DND-41 (cell line): ENCODE data around the gene SORBS1.

Experiments
- ATAC-seq: fragments of 200-7000 bp; cut with Tn5 transposase; 3 replicates; pipeline ENCODE4 v1.9.1; 2021; ENCODE audit warnings: low read depth; ENCODE audit not compliant: insufficient read depth
- DNase-seq: peaks from one replicate; pipeline ENCODE4 v3.0.0-alpha.2; 2020
- H2AFZ ChIP-seq: 2 replicates; pipeline ENCODE4 v1.6.0; 2012; ENCODE audit warnings: low read depth, low read length
- H3K27ac ChIP-seq: 2 replicates; pipeline ENCODE4 v1.5.1; 2012; ENCODE audit warnings: low read length, inconsistent platforms
- H3K27me3 ChIP-seq: fragments of 200-600 bp; sonication (generic); 2 replicates; pipeline ENCODE4 v1.6.0; 2012; ENCODE audit warnings: low read length, mild to moderate bottlenecking, inconsistent platforms; ENCODE audit not compliant: insufficient read depth, poor library complexity
- H3K36me3 ChIP-seq: 2 replicates; pipeline ENCODE4 v1.5.1; 2012; ENCODE audit warnings: low read length, inconsistent platforms; ENCODE audit not compliant: insufficient read depth
- H3K4me1 ChIP-seq: 2 replicates; pipeline ENCODE4 v1.5.1; 2012; ENCODE audit warnings: mild to moderate bottlenecking, low read length; ENCODE audit not compliant: insufficient read depth
- H3K4me2 ChIP-seq: 2 replicates; pipeline ENCODE4 v1.6.0; 2012; ENCODE audit warnings: mild to moderate bottlenecking, moderate library complexity, low read length, inconsistent platforms; ENCODE audit not compliant: insufficient read depth
- H3K4me3 ChIP-seq, 2 experiments: fragments of 200-600 bp in 1 of 2; shearing (Covaris generic) in 1 of 2; 2 replicates each; pipeline ENCODE4 v1.5.1; 2012 to 2016; ENCODE audit warnings: inconsistent platforms in 2 of 2, low read length in 2 of 2, mild to moderate bottlenecking in 2 of 2, low read depth in 1 of 2, moderate library complexity in 1 of 2
- H3K79me2 ChIP-seq: 2 replicates; pipeline ENCODE4 v1.6.0; 2012; ENCODE audit warnings: low read length, inconsistent platforms; ENCODE audit not compliant: insufficient read depth
- H3K9ac ChIP-seq: 2 replicates; pipeline ENCODE4 v1.6.0; 2012; ENCODE audit warnings: low read depth, mild to moderate bottlenecking, inconsistent platforms, low read length, moderate library complexity
- H3K9me3 ChIP-seq: 2 replicates; pipeline ENCODE4 v1.5.1; 2012; ENCODE audit warnings: low read length, moderate library complexity, mild to moderate bottlenecking, inconsistent platforms; ENCODE audit not compliant: insufficient read depth, severe bottlenecking
- H4K20me1 ChIP-seq: 2 replicates; pipeline ENCODE4 v1.6.0; 2012; ENCODE audit warnings: low read length; ENCODE audit not compliant: insufficient read depth
- EZH2 ChIP-seq: IDR thresholded peaks from 3 replicates; pipeline ENCODE4 v1.6.1; 2012; ENCODE audit warnings: borderline replicate concordance, low read depth, mild to moderate bottlenecking, moderate library complexity, low read length, inconsistent platforms; ENCODE audit not compliant: severe bottlenecking
- TF ChIP-seq, protein P1 (sequence below): IDR thresholded peaks from 2 replicates; pipeline ENCODE4 v1.5.1; 2012; ENCODE audit warnings: borderline replicate concordance, low read length, moderate library complexity, mild to moderate bottlenecking; ENCODE audit not compliant: poor library complexity, severe bottlenecking; ENCODE audit errors: extremely low read depth

Gene SORBS1

DNA sequence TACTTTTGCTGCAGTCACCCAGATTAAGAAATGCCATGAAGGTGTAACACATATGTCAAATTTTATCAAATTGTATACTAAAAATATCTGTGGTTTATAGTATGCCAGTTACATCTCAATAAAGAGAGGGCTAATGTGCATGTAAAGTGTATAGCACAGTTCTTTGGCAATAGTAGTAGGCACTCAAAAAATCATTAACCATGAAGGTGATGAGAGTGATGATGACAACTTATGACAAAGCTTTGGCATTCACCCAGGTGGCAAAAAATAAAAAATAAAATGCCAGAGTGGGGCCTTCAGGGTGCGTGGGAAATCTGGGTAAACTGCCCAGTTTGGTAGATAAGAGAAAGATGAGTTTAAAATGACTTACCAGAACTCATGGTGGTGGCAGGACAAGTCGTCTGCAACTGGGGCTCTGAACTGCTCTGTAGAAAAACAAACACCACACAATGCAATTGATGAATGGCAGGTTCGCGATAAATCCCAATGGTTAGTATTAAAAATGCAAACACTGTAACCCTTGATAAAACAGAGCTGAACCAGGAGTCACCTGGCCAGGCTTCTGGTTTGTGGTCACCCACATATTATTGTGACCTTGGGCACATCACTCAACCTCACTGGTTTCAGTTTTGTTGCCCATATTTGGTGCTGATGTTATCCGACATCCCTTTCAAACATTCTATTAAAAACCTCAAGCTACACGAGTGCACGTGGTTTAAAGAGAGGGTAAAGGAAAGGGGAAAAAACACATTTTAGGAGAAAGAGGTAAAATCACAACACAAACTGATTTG, 120.2 kb downstream of the SORBS1 start:
- H3K79me2 ChIP-seq: no peaks in the 10 kb centered on the region
- no peaks in the 10 kb centered on the region for H3K36me3 ChIP-seq
- no peak overlapping the region for H3K4me2 ChIP-seq
- peaks cover 4% of the 10 kb centered on the region for H3K27me3 ChIP-seq
- H3K4me1 ChIP-seq: no peaks in the 10 kb centered on the region
- DNase-seq: no peak
- no peak overlapping the region for H2AFZ ChIP-seq
- H4K20me1 ChIP-seq: no peaks in the 10 kb centered on the region
- no peak for TF ChIP-seq EZH2
- TF ChIP-seq, protein P1, sequence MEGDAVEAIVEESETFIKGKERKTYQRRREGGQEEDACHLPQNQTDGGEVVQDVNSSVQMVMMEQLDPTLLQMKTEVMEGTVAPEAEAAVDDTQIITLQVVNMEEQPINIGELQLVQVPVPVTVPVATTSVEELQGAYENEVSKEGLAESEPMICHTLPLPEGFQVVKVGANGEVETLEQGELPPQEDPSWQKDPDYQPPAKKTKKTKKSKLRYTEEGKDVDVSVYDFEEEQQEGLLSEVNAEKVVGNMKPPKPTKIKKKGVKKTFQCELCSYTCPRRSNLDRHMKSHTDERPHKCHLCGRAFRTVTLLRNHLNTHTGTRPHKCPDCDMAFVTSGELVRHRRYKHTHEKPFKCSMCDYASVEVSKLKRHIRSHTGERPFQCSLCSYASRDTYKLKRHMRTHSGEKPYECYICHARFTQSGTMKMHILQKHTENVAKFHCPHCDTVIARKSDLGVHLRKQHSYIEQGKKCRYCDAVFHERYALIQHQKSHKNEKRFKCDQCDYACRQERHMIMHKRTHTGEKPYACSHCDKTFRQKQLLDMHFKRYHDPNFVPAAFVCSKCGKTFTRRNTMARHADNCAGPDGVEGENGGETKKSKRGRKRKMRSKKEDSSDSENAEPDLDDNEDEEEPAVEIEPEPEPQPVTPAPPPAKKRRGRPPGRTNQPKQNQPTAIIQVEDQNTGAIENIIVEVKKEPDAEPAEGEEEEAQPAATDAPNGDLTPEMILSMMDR: no peak
- no peak overlapping the region for H3K9ac ChIP-seq
- H3K27ac ChIP-seq: no peak overlapping the region
- ATAC-seq: peak; percentile 52; the same call in 2 of the 3 replicates
- no peak overlapping the region for H3K4me3 ChIP-seq
- H3K9me3 ChIP-seq: no peaks in the 10 kb centered on the region

DNA sequence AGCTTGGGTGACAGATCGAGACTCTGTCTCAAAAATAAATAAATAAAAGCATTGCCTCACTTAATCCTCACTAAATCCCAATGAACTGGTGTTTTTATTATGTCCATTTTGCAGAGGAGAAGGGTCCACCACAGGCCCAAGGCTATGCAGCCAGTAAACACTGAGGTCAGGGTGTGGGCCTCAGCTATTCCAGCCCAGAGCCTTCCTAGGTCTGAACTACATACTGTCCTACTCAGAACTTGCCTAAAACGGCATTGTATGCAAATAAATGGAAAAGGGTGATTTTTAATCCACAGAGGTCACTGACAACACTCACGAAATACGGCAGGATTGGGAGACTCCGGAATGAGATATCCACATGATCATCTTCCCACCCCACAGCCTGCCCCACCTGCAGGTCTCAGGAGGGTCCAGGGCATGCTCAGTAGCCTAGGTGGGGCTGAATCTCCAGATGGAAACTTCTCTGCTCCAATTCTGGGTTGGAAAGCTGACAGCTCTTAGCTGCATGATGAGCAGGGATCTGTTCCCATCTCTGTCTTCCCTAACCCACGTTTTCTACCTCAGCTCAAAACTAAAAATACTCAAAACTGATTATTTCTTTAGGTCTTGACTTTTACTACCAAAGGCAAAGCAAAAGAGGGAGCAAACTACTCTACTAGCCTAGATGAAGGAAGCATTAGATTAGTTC, 121.0 kb downstream of the SORBS1 start:
- Histone ChIP-seq H4K20me1 (no peaks in the 10 kb centered on the region; the same call in 1 of the 2 replicates), H3K27ac (no peak overlapping the region), H3K79me2 (no peaks in the 10 kb centered on the region), H3K4me1 (no peaks in the 10 kb centered on the region), H3K9me3 (no peaks in the 10 kb centered on the region), H3K27me3 (peaks cover 7% of the 10 kb centered on the region), H3K9ac (no peak overlapping the region), H3K36me3 (no peaks in the 10 kb centered on the region), H3K4me2 (no peak overlapping the region), H3K4me3 (no peak overlapping the region), H2AFZ (no peak overlapping the region)
- ATAC-seq (no peak), DNase-seq (no peak)
- TF ChIP-seq, protein P1: no peak
- no peak for TF ChIP-seq EZH2

DNA sequence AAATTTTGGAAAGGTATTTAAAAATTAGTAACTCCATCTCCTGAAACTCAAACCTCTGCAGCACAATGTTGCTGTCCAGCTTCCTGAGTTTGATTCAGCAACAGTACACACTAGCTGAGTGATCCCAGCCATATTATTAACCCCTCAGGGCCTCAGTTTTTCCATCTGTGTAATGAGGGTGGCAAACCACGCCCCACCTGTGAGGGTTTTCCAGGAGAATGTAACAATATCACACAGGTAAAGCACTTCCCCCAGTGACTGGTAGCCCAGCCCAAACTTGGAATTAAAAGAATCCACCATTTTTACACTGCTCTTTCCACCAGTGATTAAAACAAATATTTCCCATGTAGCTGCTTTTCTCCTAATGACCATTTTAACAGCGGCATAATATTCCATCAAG, 122.4 kb downstream of the SORBS1 start:
- Histone ChIP-seq H3K4me2 (no peak overlapping the region), H3K27ac (no peak overlapping the region), H3K79me2 (no peaks in the 10 kb centered on the region), H2AFZ (no peak overlapping the region), H3K9ac (no peak overlapping the region), H3K27me3 (peaks cover 7% of the 10 kb centered on the region), H4K20me1 (no peaks in the 10 kb centered on the region; the same call in 1 of the 2 replicates), H3K4me1 (no peaks in the 10 kb centered on the region), H3K36me3 (no peaks in the 10 kb centered on the region), H3K9me3 (no peaks in the 10 kb centered on the region), H3K4me3 (no peak overlapping the region)
- no peak for ATAC-seq
- DNase-seq: no peak
- no peak for TF ChIP-seq EZH2
- TF ChIP-seq, protein P1: no peak
